NCI-H2196 treated with DMSO at 0.1 percent for 48 hours (cell line): ENCODE results near the gene PCDH15.

Source experiments
- DNase-seq: peaks from one replicate; lab custom pipeline; 2025; ENCODE audit not compliant: unreplicated experiment; lab: John Stamatoyannopoulos, UW

The PCDH15 gene

GRCh38 chr10:54708591-54708990, 92.4 kb downstream of the PCDH15 start:
- DNase-seq = no peak

DNA sequence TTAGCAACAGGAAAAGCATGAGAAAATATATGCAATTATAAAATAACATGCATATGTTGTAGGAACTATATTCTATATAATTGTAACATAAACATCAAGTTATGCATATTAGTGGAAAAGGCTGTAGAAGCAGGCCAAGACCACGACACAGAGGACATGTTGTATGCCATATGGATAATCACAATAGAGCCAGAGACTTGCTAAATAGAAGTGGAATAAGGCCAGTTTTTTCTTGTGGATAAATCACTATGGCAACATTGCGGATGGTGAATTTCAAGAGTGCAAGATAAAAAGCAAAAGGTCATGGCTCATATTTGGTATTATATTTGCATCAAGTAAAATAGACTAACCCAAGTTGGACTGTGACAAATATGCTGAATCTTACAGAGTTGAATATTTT, 93.0 kb downstream of the PCDH15 start:
- DNase-seq = no peak

DNA sequence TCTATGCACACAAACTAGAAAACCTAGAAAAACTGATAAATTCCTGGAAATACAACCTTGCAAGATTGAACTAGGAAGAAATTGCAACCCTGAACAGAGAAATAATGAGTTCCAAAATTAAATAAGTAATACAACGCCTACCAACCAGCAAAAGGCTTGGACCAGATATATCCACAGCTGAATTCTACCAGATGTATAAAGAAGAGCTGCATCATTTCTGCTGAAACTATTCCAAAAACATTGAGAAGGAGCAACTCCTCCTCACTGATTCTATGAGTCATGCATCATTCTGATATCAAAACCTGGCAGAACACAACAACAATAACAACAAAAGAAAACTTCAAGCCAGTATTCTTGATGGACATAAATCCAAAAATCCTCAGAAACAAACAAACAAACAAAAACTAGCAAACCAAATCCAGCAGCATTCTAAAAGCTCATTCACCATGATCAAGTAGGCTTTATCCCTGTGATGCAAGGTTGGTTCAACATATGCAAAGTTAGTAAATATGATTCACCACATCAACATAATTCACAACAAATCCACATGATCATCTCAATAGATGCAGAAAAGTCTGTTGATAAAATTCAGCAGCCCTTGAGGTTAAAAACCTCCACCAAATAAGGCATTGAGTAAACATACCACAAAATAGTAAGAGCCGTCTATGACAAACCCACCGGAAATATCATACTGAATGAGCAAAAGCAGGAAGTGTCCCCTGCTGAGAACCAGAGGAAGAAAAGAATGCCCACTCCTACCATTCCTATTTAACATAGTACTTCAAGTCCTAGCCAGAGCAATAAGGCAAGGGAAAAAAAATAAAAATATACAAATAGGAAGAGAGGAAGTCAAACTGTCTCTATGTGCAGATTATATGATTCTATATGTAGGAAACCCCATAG, 98.2 kb downstream of the PCDH15 start:
- no peak for DNase-seq

- no peak for DNase-seq
Observed at GRCh38 chr10:54691331-54691730, 109.7 kb downstream of the PCDH15 start.

DNA sequence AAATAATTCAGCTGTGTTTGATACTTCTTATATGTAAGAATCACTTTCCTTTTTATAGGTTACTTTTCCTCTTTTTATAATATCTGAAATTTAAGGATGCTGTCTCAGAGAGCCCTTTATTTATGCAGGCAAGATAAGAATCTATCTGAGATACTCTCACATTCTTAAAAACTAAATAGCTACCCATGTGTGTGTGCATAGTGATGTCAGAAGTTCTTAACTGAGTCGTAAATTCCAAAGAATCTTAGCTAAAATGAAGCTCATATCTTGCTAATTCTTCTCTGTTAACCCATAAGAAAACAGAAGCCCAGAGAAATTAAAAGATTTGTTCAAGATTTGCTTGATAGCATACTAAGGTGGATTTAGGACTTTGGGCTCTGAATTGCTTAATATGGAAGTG, 118.5 kb downstream of the PCDH15 start:
- DNase-seq = no peak

GRCh38 chr10:54681136-54681535, 119.9 kb downstream of the PCDH15 start:
- no peak for DNase-seq

DNA sequence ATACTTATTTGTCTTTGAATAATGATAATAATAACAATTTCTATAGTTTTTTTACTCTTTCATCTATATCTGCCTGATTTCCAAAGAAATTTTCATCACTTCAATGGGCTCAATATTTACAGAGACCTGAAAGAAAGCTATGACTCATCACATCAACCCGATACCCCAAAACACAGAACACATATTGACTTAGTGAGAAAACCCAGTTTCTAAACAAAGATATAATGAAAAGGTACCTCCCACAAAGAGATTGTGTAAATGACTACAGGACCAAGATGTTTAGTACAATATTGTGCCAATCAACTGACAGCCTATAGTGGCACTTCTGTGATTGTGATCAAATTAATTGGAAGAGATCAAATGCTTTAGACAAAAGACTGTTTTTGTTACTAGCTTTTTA, 133.9 kb downstream of the PCDH15 start:
- no peak for DNase-seq

DNA sequence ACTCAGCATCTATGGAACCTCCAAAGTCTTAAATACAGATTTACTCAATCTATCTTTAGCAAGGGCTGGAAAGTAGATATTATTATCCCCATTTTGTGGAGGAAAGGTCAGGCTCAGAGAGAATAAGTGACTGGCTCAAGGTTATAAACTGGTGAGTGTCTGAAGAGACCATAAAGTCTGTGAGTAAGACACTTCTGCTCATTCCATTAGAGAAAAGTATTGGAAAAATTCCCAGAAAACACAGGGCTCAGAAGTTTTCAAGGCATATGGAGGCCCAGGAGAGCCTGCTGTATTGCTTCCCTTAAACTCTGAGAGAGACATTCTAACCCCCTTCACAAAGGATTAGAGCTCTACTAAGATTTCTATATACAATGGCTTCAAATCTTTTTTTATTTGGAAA, 134.8 kb downstream of the PCDH15 start:
- no peak for DNase-seq

GRCh38 chr10:54665095-54665494, 135.9 kb downstream of the PCDH15 start:
- DNase-seq = no peak

DNA sequence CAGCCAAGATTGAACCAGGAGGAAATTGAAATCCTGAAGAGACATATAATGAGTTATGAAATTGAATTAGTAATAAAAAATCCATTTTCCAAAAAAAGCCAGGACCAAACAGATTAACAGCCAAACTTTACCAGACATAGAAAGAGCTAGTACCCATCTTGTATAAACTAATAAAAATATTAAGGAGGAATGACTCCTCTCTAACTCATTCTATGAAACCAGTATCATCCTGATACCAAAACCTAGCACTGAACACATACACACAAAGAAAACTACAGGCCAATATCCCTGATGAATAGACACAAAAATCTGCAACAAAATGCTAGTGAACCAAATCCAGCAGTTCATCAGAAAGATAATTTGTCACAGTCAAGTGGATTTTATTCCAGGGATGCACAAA, 140.6 kb downstream of the PCDH15 start:
- no peak for DNase-seq

GRCh38 chr10:54656643-54657042, 144.4 kb downstream of the PCDH15 start:
- DNase-seq = no peak

DNA sequence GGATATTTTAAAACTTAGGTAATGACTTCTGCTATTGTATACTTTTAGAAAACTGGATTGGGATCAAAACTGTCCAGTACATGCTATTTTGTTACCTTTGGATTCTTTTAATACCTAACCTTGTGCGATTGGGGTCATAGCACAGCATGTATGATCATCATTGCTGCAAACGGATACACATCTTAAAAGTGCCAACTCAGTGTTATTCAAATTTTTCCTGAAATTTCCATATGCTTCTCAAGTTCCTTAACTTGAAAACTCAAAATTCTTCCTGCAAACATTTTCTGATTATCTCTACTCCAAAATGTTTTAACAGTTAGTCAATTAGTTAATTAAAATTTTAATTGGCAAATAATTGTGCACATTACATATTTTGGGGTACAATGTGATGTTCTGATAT, 147.5 kb downstream of the PCDH15 start:
- no peak for DNase-seq

DNA sequence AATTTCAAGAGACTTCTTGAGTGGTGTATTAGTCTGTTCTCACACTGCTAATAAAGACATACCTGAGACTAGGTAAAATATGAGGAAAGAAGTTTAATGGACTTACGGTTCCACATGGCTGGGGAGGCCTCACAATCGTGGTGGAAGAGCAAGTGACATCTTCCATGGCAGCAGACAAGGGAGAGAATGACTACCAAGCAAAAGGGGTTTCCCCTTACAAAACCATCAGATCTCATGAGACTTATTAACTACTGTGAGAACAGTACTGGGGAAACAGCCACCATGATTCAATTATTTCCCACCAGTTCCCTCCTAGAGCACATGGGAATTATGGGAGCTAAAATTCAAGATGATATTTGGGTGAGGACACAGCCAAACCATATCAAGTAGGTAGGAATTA, 150.5 kb downstream of the PCDH15 start:
- no peak for DNase-seq

GRCh38 chr10:54622017-54622416, 179.0 kb downstream of the PCDH15 start:
- no peak for DNase-seq

DNA sequence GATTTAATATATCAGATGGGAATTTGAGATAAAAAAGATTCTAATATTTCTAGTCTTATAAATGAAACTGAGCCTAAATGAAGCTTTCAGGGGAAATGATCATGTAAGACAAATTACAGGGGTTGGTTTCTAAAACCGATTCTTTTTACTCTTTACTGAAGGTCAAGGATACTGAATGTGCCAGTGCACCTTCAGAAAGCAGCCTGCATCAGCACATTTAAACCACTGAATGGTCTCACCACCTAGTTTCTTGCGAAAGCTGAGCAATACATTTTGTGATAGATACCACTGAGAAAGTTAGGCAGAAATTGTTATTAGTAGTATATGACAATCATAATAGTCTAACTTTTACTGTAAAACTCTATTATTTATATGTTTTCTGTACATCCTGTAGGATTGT, 180.7 kb downstream of the PCDH15 start:
- DNase-seq = no peak

DNA sequence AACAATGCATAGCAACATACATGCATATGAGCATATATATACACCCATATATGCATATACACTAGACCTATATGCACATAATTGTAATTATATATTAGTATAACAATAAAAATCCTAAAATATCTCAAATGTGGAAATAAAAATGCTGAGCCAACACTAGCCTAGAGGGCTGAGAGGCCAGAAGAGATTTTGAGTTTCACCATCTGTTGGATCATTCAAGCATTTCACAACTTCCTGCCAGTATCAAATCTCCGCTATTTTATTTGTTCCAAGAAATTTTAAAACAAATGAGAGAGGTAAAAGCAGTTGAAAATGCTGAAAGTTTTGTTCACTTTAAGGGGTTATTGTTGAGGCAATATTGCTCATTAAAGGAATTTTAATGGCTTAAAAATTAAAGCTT, 187.0 kb downstream of the PCDH15 start:
- no peak for DNase-seq

DNA sequence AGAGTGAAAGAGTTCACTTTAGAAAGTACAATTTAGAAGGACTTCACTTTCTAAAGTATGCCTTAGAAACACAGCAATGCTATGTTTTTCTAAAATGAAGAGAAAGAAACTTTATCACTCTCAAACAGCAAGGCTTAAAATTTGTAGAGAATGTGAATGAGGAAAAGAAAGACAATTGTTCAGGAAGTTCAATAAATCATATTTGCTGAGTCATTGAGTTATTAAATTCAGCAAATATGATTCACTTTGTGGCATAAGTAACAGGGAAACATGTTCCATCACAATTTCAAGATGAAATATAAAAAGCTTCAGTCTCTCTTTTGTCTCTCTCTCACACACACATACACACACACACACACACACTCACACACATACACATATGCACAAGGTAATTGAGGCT, 187.9 kb downstream of the PCDH15 start:
- no peak for DNase-seq

DNA sequence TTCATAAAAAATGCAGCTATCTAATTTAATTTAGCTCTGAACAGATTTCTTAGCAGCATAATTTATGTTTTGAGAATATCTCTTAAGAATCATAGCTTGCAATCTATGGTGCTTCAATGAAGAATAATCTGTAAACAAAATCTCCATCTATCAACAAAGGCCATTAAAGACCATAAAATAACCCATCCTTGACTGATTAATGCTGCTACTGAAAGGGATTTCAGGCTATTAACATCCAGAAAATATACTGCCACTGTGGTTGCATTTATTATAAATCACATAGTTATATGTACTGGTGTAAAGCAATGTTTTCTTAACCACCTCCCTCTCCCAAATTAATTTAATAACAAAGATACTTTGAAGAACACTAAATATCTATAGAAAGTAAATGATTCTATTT, 191.6 kb downstream of the PCDH15 start:
- no peak for DNase-seq

GRCh38 chr10:54607983-54608382, 193.0 kb downstream of the PCDH15 start:
- no peak for DNase-seq

GRCh38 chr10:54594289-54594688, 206.7 kb downstream of the PCDH15 start:
- no peak for DNase-seq

DNA sequence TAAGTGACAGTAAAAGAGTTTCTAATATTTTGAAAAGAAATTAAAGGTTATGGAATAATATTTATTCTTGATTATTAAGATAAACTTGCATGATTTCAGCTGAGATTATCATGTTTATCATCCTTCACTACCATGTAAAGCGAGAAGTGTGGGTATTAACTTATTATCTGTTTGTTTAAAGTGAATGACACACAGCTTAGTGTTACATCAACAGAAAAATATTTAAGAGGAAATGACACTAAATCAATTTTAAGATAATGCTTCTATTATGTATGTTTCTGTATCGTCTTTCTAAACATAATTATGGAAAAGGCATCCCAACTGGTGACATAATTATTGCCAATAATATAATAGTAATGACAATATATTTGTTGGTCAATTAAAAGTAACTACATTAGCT, 213.1 kb downstream of the PCDH15 start:
- no peak for DNase-seq

DNA sequence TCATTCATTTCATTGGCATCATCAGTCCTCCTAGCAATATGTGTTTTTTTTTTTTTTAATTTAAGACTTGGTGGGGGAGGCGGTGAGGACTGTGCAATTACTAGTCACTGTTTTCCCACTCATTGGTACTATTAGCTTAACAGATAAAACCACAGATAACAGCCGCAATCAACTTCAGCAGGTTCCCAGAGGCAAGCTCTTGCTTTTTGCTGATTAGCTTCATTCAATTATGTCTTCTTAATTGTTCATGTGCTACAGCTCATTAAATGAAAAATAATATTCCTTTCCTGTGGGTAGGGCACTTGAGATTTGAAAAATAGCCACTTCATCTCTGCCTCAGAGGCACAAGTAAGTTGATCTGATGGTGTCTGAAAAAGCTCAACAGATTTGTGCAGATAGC, 215.5 kb downstream of the PCDH15 start:
- DNase-seq = no peak

DNA sequence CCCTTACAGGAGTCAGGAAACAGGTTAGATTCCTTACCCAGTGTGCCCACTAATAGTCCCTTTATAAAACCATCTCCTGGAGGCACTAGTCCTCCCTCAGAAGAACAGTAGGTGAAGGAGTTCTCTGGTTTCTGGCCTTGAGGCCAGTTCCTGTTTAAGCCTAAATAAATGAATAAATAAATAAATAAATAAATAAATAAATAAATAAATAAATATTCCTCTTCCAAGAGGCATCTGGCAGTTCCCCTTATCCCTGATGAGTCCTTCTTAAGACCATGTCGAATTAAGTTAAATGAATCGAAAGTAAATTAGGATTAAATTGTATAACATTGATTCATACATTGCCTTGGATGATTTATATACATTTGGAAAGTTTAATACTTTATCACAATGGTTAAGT, 223.3 kb downstream of the PCDH15 start:
- DNase-seq = no peak
